GM12878 (cell line): ENCODE data around the gene TSR3. TPM values are rescaled to one million over a fixed set of nuclear protein-coding genes. Genes with fewer than 3 reads are reported as not detected.

Source experiments
- BCL3 ChIP-seq: IDR thresholded peaks from 2 replicates; pipeline ENCODE4 v1.6.1; 2011; ENCODE audit warnings: borderline replicate concordance, low read depth, mild to moderate bottlenecking, moderate library complexity, low read length; ENCODE audit not compliant: insufficient read depth, poor library complexity, severe bottlenecking
- CHD2 ChIP-seq: IDR thresholded peaks from 2 replicates; pipeline ENCODE4 v1.6.1; 2011; ENCODE audit warnings: low read depth, low read length, improper control_type of control experiment, borderline replicate concordance
- EGR1 ChIP-seq, 2 experiments: IDR thresholded peaks; 1 replicate in 1 of 2; 2 replicates in 1 of 2; pipeline ENCODE4 v1.6.1; 2011 to 2012; ENCODE audit warnings: low read depth in 2 of 2, low read length in 2 of 2, borderline replicate concordance in 1 of 2, mild to moderate bottlenecking in 1 of 2, moderate library complexity in 1 of 2
- EZH2 ChIP-seq: IDR thresholded peaks from 2 replicates; pipeline ENCODE4 v1.6.1; 2012; ENCODE audit warnings: low read depth, mild to moderate bottlenecking, control low read depth, inconsistent platforms, low read length, borderline replicate concordance; ENCODE audit not compliant: control insufficient read depth
- HDAC2 ChIP-seq: fragments of 200-600 bp; sonication (generic); IDR thresholded peaks from 2 replicates; pipeline ENCODE4 v1.6.1; 2017
- HDAC6 ChIP-seq: fragments of 200-600 bp; sonication (generic); IDR thresholded peaks from one replicate; pipeline ENCODE4 v1.8.0; 2017; ENCODE audit warnings: antibody characterized with exemption; ENCODE audit not compliant: unreplicated experiment
- IRF3 ChIP-seq: fragments of 450-650 bp; IDR thresholded peaks from 2 replicates; pipeline ENCODE4 v1.6.1; 2014; ENCODE audit warnings: mild to moderate bottlenecking
- IRF5 ChIP-seq: fragments of 450-650 bp; IDR thresholded peaks from 2 replicates; pipeline ENCODE4 v1.6.1; 2017; ENCODE audit warnings: borderline replicate concordance
- MAX ChIP-seq: IDR thresholded peaks from 2 replicates; pipeline ENCODE4 v1.6.1; 2012; ENCODE audit warnings: low read depth, low read length, improper control_type of control experiment
- MTA2 ChIP-seq: fragments of 450-650 bp; IDR thresholded peaks from 2 replicates; pipeline ENCODE4 v1.6.1; 2016; ENCODE audit warnings: low read depth, mild to moderate bottlenecking, moderate library complexity
- MTA3 ChIP-seq: IDR thresholded peaks from 2 replicates; pipeline ENCODE4 v1.6.1; 2012; ENCODE audit warnings: low read length, inconsistent platforms, borderline replicate concordance
- PAX8 ChIP-seq: fragments of 450-650 bp; IDR thresholded peaks from 2 replicates; pipeline ENCODE4 v1.6.1; 2017; ENCODE audit warnings: mild to moderate bottlenecking, moderate library complexity
- RB1 ChIP-seq: fragments of 450-650 bp; formaldehyde crosslinking; IDR thresholded peaks from 2 replicates; pipeline ENCODE4 v1.6.1; 2017; ENCODE audit warnings: mild to moderate bottlenecking, borderline replicate concordance
- TCF7 ChIP-seq: IDR thresholded peaks from 2 replicates; pipeline ENCODE4 v1.6.1; 2014; ENCODE audit warnings: antibody characterized with exemption, borderline replicate concordance
- ZBTB11 ChIP-seq: fragments of 450-650 bp; formaldehyde crosslinking; IDR thresholded peaks from 2 replicates; pipeline ENCODE4 v1.5.0; 2022; ENCODE audit warnings: mild to moderate bottlenecking, missing genetic modification characterization
- ZBTB33 ChIP-seq: fragments of 450-650 bp; IDR thresholded peaks from 2 replicates; pipeline ENCODE4 v1.6.1; 2017; ENCODE audit warnings: mild to moderate bottlenecking
- ZNF207 ChIP-seq: fragments of 450-650 bp; IDR thresholded peaks from 2 replicates; pipeline ENCODE4 v1.6.1; 2014; ENCODE audit warnings: antibody characterized with exemption, mild to moderate bottlenecking, borderline replicate concordance
- ZNF622 ChIP-seq: fragments of 450-650 bp; IDR thresholded peaks from 2 replicates; pipeline ENCODE4 v1.6.1; 2017; ENCODE audit warnings: mild to moderate bottlenecking, inconsistent platforms
- polyA plus RNA-seq, 11 experiments: library from polyadenylated mRNA; depleted of rRNA in 4 of 11; unstranded in 6 of 11; stranded (reverse) in 5 of 11; fragments of >200 nt; fragmentation: Nextera tagmentation in 4 of 11; fragmentation: Illumina TruSeq in 1 of 11; extraction: Ambion mirVana in 4 of 11; extraction: Trizol in 1 of 11; gene quantifications; 1 replicate in 1 of 11; 2 replicates in 10 of 11; pipeline versions ENCODE4 v1.2.1 to v1.2.3, GENCODE V29; 2011 to 2016; ENCODE audit warnings: inconsistent platforms in 2 of 11, missing spikeins in 2 of 11, low read depth in 1 of 11
- total RNA-seq, 4 experiments: library from RNA; depleted of rRNA in 3 of 4; stranded (reverse); fragments of >200 nt in 3 of 4; fragmentation: Illumina TruSeq in 1 of 4; extraction: Trizol in 1 of 4; gene quantifications; 2 replicates each; pipeline versions ENCODE4 v1.2.1 to v1.2.3, GENCODE V29; 2013 to 2021

Gene TSR3
- total and polyA plus RNA-seq, 10 of the 15 experiments (the other 5 are each of a cell fraction or from before 2014, with no cell fraction given) = 3.4 to 108 (median 46.9) TPM

- TF ChIP-seq IRF3 (no peak), ZBTB33 (no peak), HDAC2 (peak; percentile 98), MTA2 (no peak), EGR1 (IDR thresholded peaks at IDR 0.05; ENCODE audit: borderline replicate concordance in 1 of 2, low read depth in 2 of 2, low read length in 2 of 2) (peak; percentile 51 to 77), TCF7 (no peak), MAX (peak; percentile 98), HDAC6 (peak; percentile 27), IRF5 (no peak), BCL3 (peak; percentile 79), EZH2 (no peak), PAX8 (no peak), MTA3 (no peak), CHD2 (no peak; the same call in 1 of the 2 replicates), ZNF207 (peak; percentile 76; the same call in 1 of the 2 replicates), RB1 (peak; percentile 94; the same call in 1 of the 2 replicates), ZNF622 (no peak), ZBTB11 (peak; percentile 79)
These were observed at the start of gene TSR3, which contains the start of gene GNPTG (continued) for GRCh38 chr16:1351582-1352362.
